H1 (cell line): ENCODE results near the gene LRBA.

Experiments
- ASH2L ChIP-seq: fragments of 200-600, 300-600 bp; sonication (generic); IDR thresholded peaks from one replicate; pipeline ENCODE4 v1.7.1; 2017; ENCODE audit warnings: low read length
- BCL11A ChIP-seq, 2 experiments: IDR thresholded peaks; one replicate each; pipeline ENCODE4 v1.6.1; 2011; ENCODE audit warnings: low read depth in 2 of 2, low read length in 2 of 2, mild to moderate bottlenecking in 2 of 2
- CEBPB ChIP-seq: IDR thresholded peaks from 2 replicates; pipeline ENCODE4 v1.6.1; 2012; ENCODE audit warnings: low read depth, low read length
- CTCF ChIP-seq, 3 experiments: IDR thresholded peaks; 1 replicate in 2 of 3; 2 replicates in 1 of 3; pipeline versions ENCODE4 v1.5.1 to v1.6.1; 2011; ENCODE audit warnings: low read length in 3 of 3, mild to moderate bottlenecking in 3 of 3, inconsistent platforms in 2 of 3, low read depth in 1 of 3, moderate library complexity in 1 of 3; ENCODE audit not compliant: insufficient read depth in 1 of 3; ENCODE audit errors: control extremely low read depth in 1 of 3
- EGR1 ChIP-seq: IDR thresholded peaks from 2 replicates; pipeline ENCODE4 v1.6.1; 2011; ENCODE audit warnings: low read depth, low read length, borderline replicate concordance
- EZH2 ChIP-seq: fragments of 200-600 bp; sonication (generic); IDR thresholded peaks from 2 replicates; pipeline ENCODE4 v1.7.1; 2012; ENCODE audit warnings: low read depth, mild to moderate bottlenecking, moderate library complexity, low read length, inconsistent platforms; ENCODE audit not compliant: severe bottlenecking
- MAFK ChIP-seq: IDR thresholded peaks from 2 replicates; pipeline ENCODE4 v1.6.1; 2012; ENCODE audit warnings: low read depth, mild to moderate bottlenecking, improper control_type of control experiment, low read length

GRCh38 chr4:151029537-151029936, 14.5 kb upstream of the LRBA start:
- TF ChIP-seq CTCF (IDR thresholded peaks at IDR 0.05; ENCODE audit: control extremely low read depth in 1 of 3, insufficient read depth in 1 of 3, low read depth in 1 of 3, low read length in 3 of 3) (no peak), ASH2L (no peak), EGR1 (no peak), CEBPB (no peak), MAFK (no peak), BCL11A (IDR thresholded peaks at IDR 0.05; ENCODE audit: low read depth in 2 of 2, low read length in 2 of 2) (no peak), EZH2 (no peak)
